Fibroblast of lung (primary cell): ENCODE data around the gene DISP3. TPM values are rescaled to one million over a fixed set of nuclear protein-coding genes. Genes with fewer than 3 reads are reported as not detected.

ENCODE experiments used
- DNase-seq, 2 donors: peaks; one replicate each; pipeline versions ENCODE4 v3.0.0 to v3.0.0-alpha.2; 2010; ENCODE audit warnings: low read depth in 2 of 2
- H2AFZ ChIP-seq: 2 replicates; pipeline ENCODE4 v1.5.1; 2012; ENCODE audit warnings: low read length, control low read depth, inconsistent platforms
- H3K27ac ChIP-seq: 2 replicates; pipeline ENCODE4 v1.5.1; 2011; ENCODE audit warnings: low read length, control low read depth; ENCODE audit not compliant: insufficient read depth
- H3K27me3 ChIP-seq: 2 replicates; pipeline ENCODE4 v1.5.1; 2011; ENCODE audit warnings: mild to moderate bottlenecking, low read length; ENCODE audit not compliant: control insufficient read depth, insufficient read depth
- H3K36me3 ChIP-seq: 2 replicates; pipeline ENCODE4 v1.5.1; 2011; ENCODE audit warnings: low read length; ENCODE audit not compliant: control insufficient read depth, insufficient read depth
- H3K4me1 ChIP-seq: 2 replicates; pipeline ENCODE4 v1.5.1; 2011; ENCODE audit warnings: low read length; ENCODE audit not compliant: control insufficient read depth, insufficient read depth; ENCODE audit errors: extremely low read depth
- H3K4me2 ChIP-seq: 2 replicates; pipeline ENCODE4 v1.5.1; 2011; ENCODE audit warnings: low read length, control low read depth; ENCODE audit not compliant: insufficient read depth; ENCODE audit errors: extremely low read depth
- H3K4me3 ChIP-seq, 4 experiments: fragments of 200-600 bp in 1 of 4; sonication (generic) in 1 of 4; replicated peaks in 1 of 4; 2 replicates each; pipeline ENCODE4 v1.5.1; 2011 to 2016; ENCODE audit warnings: low read length in 4 of 4, low read depth in 3 of 4, mild to moderate bottlenecking in 3 of 4, control low read depth in 2 of 4, inconsistent platforms in 1 of 4, mixed read lengths in 1 of 4; ENCODE audit not compliant: insufficient read depth in 1 of 4; ENCODE audit errors: control extremely low read depth in 1 of 4
- H3K79me2 ChIP-seq: 2 replicates; pipeline ENCODE4 v1.5.1; 2012; ENCODE audit warnings: mild to moderate bottlenecking, low read length, inconsistent platforms; ENCODE audit not compliant: control insufficient read depth, insufficient read depth
- H3K9ac ChIP-seq: 2 replicates; pipeline ENCODE4 v1.5.1; 2011; ENCODE audit warnings: mild to moderate bottlenecking, low read length, control low read depth; ENCODE audit not compliant: insufficient read depth
- H3K9me3 ChIP-seq: 2 replicates; pipeline ENCODE4 v1.5.1; 2012; ENCODE audit warnings: low read depth, low read length; ENCODE audit not compliant: control insufficient read depth, insufficient read depth
- H4K20me1 ChIP-seq: 2 replicates; pipeline ENCODE4 v1.5.1; 2011; ENCODE audit warnings: low read length; ENCODE audit not compliant: control insufficient read depth, insufficient read depth; ENCODE audit errors: extremely low read depth
- EZH2 ChIP-seq: IDR thresholded peaks from 2 replicates; pipeline ENCODE4 v1.5.1; 2012; ENCODE audit warnings: low read length, control low read depth, mild to moderate bottlenecking; ENCODE audit errors: missing control alignments
- polyA plus RNA-seq, 2 donors: library from polyadenylated mRNA; depleted of rRNA in 1 of 2; stranded (reverse) in 1 of 2; unstranded in 1 of 2; fragments of >200 nt; gene quantifications; 2 replicates each; pipeline ENCODE4 v1.2.1, GENCODE V29; 2011 to 2012; ENCODE audit warnings: missing spikeins in 1 of 2
- total RNA-seq: library from RNA; depleted of rRNA; stranded (reverse); fragments of >200 nt; gene quantifications from 2 replicates; pipeline ENCODE4 v1.2.1, GENCODE V29; 2014
- TF ChIP-seq, protein P1 (sequence below), 2 donors: IDR thresholded peaks in 1 of 2; conservative IDR thresholded peaks in 1 of 2; 1 replicate in 1 of 2; 2 replicates in 1 of 2; pipeline ENCODE4 v1.5.1; 2011 to 2012; ENCODE audit warnings: low read length in 2 of 2, control low read depth in 1 of 2, inconsistent platforms in 1 of 2, low read depth in 1 of 2, mild to moderate bottlenecking in 1 of 2

Gene DISP3
- total and polyA plus RNA-seq, 2 donors (not counting 1 experiment from before 2014, with no cell fraction given): 0.02 TPM; not detected in 1

DNA sequence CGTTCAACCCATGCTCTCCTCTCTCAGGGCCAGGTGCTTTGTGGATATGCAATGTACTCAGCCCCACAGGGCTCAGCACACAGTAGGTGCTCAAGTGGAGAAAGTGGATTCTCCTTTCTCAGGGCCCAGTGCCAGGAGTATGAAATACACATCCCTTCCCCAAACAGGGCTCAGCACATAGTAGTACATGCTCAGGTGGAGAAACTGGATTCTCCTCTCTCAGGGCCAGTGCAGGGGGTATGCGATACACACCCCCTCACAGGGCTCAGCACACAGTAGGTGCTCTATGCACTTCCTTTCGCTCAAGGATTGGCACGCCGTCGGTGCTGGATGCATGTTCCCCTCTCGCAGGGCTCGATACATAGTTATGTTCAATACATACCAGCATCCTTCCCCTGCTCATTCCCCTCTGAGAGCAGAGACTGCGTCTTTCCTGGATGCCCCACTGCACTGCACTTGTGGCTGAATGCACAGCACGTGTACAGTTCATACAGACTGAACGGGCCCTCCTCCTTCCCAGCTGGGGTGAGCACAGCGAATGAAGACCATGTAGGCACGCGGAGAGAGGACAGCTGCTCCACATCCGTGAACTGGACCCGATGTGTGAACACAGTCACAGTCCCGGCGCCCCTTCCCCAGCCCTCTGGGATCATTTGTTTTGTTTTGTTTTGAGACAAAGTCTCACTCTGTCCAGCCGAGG lies 16.6 kb upstream of the DISP3 start:
- no peak overlapping the region for H3K9ac ChIP-seq
- H3K4me3 ChIP-seq: no peak overlapping the region
- TF ChIP-seq, protein P1, sequence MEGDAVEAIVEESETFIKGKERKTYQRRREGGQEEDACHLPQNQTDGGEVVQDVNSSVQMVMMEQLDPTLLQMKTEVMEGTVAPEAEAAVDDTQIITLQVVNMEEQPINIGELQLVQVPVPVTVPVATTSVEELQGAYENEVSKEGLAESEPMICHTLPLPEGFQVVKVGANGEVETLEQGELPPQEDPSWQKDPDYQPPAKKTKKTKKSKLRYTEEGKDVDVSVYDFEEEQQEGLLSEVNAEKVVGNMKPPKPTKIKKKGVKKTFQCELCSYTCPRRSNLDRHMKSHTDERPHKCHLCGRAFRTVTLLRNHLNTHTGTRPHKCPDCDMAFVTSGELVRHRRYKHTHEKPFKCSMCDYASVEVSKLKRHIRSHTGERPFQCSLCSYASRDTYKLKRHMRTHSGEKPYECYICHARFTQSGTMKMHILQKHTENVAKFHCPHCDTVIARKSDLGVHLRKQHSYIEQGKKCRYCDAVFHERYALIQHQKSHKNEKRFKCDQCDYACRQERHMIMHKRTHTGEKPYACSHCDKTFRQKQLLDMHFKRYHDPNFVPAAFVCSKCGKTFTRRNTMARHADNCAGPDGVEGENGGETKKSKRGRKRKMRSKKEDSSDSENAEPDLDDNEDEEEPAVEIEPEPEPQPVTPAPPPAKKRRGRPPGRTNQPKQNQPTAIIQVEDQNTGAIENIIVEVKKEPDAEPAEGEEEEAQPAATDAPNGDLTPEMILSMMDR (conservative IDR thresholded peaks at IDR 0.05 in 1 of 2, IDR thresholded peaks at IDR 0.05 in 1 of 2; ENCODE audit: low read depth in 1 of 2, low read length in 2 of 2): no peak
- TF ChIP-seq EZH2: no peak
- no peak overlapping the region for H2AFZ ChIP-seq
- no peak overlapping the region for H3K4me2 ChIP-seq
- no peaks in the 10 kb centered on the region for H3K9me3 ChIP-seq
- H3K4me1 ChIP-seq: no peaks in the 10 kb centered on the region
- H3K36me3 ChIP-seq: no peaks in the 10 kb centered on the region
- no peaks in the 10 kb centered on the region for H3K79me2 ChIP-seq
- H4K20me1 ChIP-seq: no peaks in the 10 kb centered on the region
- DNase-seq: no peak
- H3K27me3 ChIP-seq: no peaks in the 10 kb centered on the region
- H3K27ac ChIP-seq: no peak overlapping the region

DNA sequence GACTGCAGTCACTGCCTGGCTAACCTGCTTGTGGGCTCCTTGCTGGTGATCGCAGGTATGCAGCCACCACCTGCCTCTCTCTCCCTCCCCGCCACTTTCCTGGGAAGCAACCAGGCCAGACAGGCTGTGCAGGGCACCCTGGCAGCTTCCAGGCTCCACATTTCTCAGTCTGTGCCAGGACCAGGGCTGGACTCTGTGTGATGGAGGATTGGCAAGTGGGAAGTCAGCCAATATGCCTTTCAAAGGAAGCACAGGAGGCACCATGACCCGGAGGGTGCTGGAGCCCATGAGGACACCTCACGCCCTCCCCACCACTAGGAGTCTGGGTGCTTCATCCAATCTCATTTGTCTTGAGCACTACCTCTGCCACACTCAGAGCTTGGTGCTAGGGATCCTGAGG lies 15.8 kb upstream of the DISP3 start:
- Histone ChIP-seq H3K4me2 (no peak overlapping the region), H3K27ac (no peak overlapping the region), H3K4me1 (no peaks in the 10 kb centered on the region), H4K20me1 (no peaks in the 10 kb centered on the region), H2AFZ (no peak overlapping the region), H3K4me3 (no peak overlapping the region), H3K9me3 (no peaks in the 10 kb centered on the region), H3K9ac (no peak overlapping the region), H3K79me2 (no peaks in the 10 kb centered on the region), H3K27me3 (no peaks in the 10 kb centered on the region), H3K36me3 (no peaks in the 10 kb centered on the region)
- no peak for TF ChIP-seq EZH2
- TF ChIP-seq, protein P1 (conservative IDR thresholded peaks at IDR 0.05 in 1 of 2, IDR thresholded peaks at IDR 0.05 in 1 of 2; ENCODE audit: low read depth in 1 of 2, low read length in 2 of 2): no peak
- no peak for DNase-seq

DNA sequence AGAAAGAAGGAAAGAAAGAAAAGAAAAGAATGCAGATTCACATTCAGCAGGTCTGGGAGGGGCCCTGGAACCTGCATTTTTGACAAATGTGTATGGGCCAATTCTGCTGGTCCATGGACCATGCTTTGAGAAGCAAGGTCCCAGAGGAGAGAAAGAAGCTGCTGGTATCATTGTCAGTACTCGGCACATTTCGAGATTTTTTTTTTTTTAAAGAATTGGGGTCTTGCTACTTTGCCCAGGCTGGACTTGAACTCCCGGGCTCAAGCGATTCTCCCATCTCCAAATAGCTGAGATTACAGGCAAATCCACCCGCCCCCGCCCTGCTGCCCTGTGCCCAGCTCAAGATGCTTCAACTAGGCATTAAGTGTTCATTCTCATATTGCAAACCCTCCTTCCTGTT lies 13.6 kb upstream of the DISP3 start:
- H3K9ac ChIP-seq: no peak overlapping the region
- no peak overlapping the region for H3K27ac ChIP-seq
- no peak overlapping the region for H2AFZ ChIP-seq
- H3K4me1 ChIP-seq: no peaks in the 10 kb centered on the region
- no peaks in the 10 kb centered on the region for H4K20me1 ChIP-seq
- no peak for DNase-seq
- no peak overlapping the region for H3K4me2 ChIP-seq
- H3K4me3 ChIP-seq: no peak overlapping the region
- no peaks in the 10 kb centered on the region for H3K27me3 ChIP-seq
- TF ChIP-seq EZH2: no peak
- TF ChIP-seq, protein P1 (conservative IDR thresholded peaks at IDR 0.05 in 1 of 2, IDR thresholded peaks at IDR 0.05 in 1 of 2; ENCODE audit: low read depth in 1 of 2, low read length in 2 of 2): no peak
- H3K9me3 ChIP-seq: no peaks in the 10 kb centered on the region
- H3K36me3 ChIP-seq: no peaks in the 10 kb centered on the region
- no peaks in the 10 kb centered on the region for H3K79me2 ChIP-seq
